HCT116 (cell line): ENCODE data around the gene HLA-DRA. TPM values are rescaled to one million over a fixed set of nuclear protein-coding genes. Genes with fewer than 3 reads are reported as not detected.

Experiments used
- ATAC-seq: fragments of 200-7000 bp; cut with Tn5 transposase; 2 replicates; pipeline ENCODE4 v1.9.1; 2020; ENCODE audit warnings: mild to moderate bottlenecking, moderate library complexity
- BruUV-seq: library from RNA; stranded (reverse); fragments of 400-500 nt; replicated peaks from 2 replicates; lab custom pipeline; 2021; lab: Mats Ljungman, UMichigan
- CTCF ChIA-PET: fragments of 300-600 bp; sonication (Branson Sonifier 250); formaldehyde crosslinking; loops from one replicate; lab custom pipeline; 2021; ENCODE audit warnings: antibody characterized with exemption; lab: Charles Lee
- POLR2A ChIA-PET: fragments of 300-600, 350-600 bp; sonication (Branson Sonifier 250); formaldehyde crosslinking; loops from one replicate; lab custom pipeline; 2021; ENCODE audit warnings: antibody characterized with exemption; lab: Charles Lee
- RAD21 ChIA-PET, 2 experiments: fragments of 300-600 bp; sonication (Branson Sonifier 250); formaldehyde crosslinking; loops; one replicate each; lab custom pipeline; 2023; ENCODE audit warnings: low total read pairs in 2 of 2; ENCODE audit not compliant: uncharacterized antibody in 2 of 2, unreplicated experiment in 2 of 2, low non-redundant PET in 1 of 2; lab: Charles Lee
- DNase-seq: peaks from one replicate; pipeline ENCODE4 v3.0.0-alpha.2; 2010; ENCODE audit warnings: low read depth, low spot score
- H2AFZ ChIP-seq: fragments of 200-600 bp; shearing (Covaris generic), sonication (generic); 2 replicates; pipeline ENCODE4 v1.6.1; 2017; ENCODE audit warnings: low read depth, mixed run types, mixed read lengths, antibody characterized with exemption, low read length; ENCODE audit not compliant: poor library complexity, severe bottlenecking
- H3K27ac ChIP-seq: 2 replicates; pipeline ENCODE4 v1.5.1; 2012; ENCODE audit warnings: low read depth, low read length
- H3K27me3 ChIP-seq: fragments of 200-600 bp; sonication (generic); 2 replicates; pipeline ENCODE4 v1.6.1; 2016; ENCODE audit warnings: mixed run types, low read length, mixed read lengths; ENCODE audit not compliant: insufficient read depth
- H3K36me3 ChIP-seq, 2 experiments: fragments of 200-500 bp in 1 of 2; fragments of 200-600 bp in 1 of 2; sonication (Bioruptor generic) in 1 of 2; sonication (generic) in 1 of 2; 2 replicates each; pipeline versions ENCODE4 v1.5.1 to v1.6.1; 2014 to 2016; ENCODE audit warnings: low read length in 2 of 2, inconsistent platforms in 1 of 2, mixed read lengths in 1 of 2, mixed run types in 1 of 2; ENCODE audit not compliant: insufficient read depth in 2 of 2, control insufficient read depth in 1 of 2
- H3K4me1 ChIP-seq, 2 experiments: fragments of 200-600 bp in 1 of 2; sonication (generic) in 1 of 2; 2 replicates each; pipeline versions ENCODE4 v1.5.1 to v1.6.1; 2012 to 2017; ENCODE audit warnings: low read length in 2 of 2, inconsistent platforms in 1 of 2, mild to moderate bottlenecking in 1 of 2, mixed read lengths in 1 of 2, mixed run types in 1 of 2, moderate library complexity in 1 of 2; ENCODE audit not compliant: insufficient read depth in 2 of 2, control insufficient read depth in 1 of 2
- H3K4me2 ChIP-seq: fragments of 200-600 bp; sonication (generic); 2 replicates; pipeline ENCODE4 v1.6.1; 2017; ENCODE audit warnings: mixed run types, low read length, mixed read lengths
- H3K4me3 ChIP-seq, 2 experiments: fragments of 200-600 bp in 1 of 2; sonication (generic) in 1 of 2; replicated peaks in 1 of 2; 2 replicates each; pipeline ENCODE4 v1.5.1; 2011 to 2016; ENCODE audit warnings: low read length in 2 of 2, control low read depth in 1 of 2, low read depth in 1 of 2, mild to moderate bottlenecking in 1 of 2, mixed read lengths in 1 of 2, mixed run types in 1 of 2
- H3K79me2 ChIP-seq: fragments of 200-600 bp; sonication (generic); 2 replicates; pipeline ENCODE4 v1.6.1; 2017; ENCODE audit warnings: mild to moderate bottlenecking, mixed run types, low read length, moderate library complexity, mixed read lengths; ENCODE audit not compliant: insufficient read depth
- H3K9ac ChIP-seq: fragments of 200-600 bp; sonication (generic); 2 replicates; pipeline ENCODE4 v1.6.1; 2016; ENCODE audit warnings: low read length, mixed read lengths
- H3K9me2 ChIP-seq: fragments of 200-600 bp; sonication (generic), shearing (Covaris generic); 2 replicates; pipeline ENCODE4 v1.6.1; 2017; ENCODE audit warnings: mixed run types, mild to moderate bottlenecking, moderate library complexity; ENCODE audit not compliant: insufficient read depth
- H3K9me3 ChIP-seq, 2 experiments: fragments of 200-500 bp in 1 of 2; fragments of 200-600 bp in 1 of 2; sonication (Bioruptor generic) in 1 of 2; sonication (generic) in 1 of 2; 2 replicates each; pipeline ENCODE4 v1.6.1; 2014 to 2017; ENCODE audit warnings: low read length in 2 of 2, mixed read lengths in 2 of 2, inconsistent platforms in 1 of 2, low read depth in 1 of 2, mild to moderate bottlenecking in 1 of 2, mixed run types in 1 of 2, moderate library complexity in 1 of 2; ENCODE audit not compliant: control insufficient read depth in 1 of 2, insufficient read depth in 1 of 2
- H4K20me1 ChIP-seq: fragments of 200-600 bp; sonication (generic), shearing (Covaris generic); 2 replicates; pipeline ENCODE4 v1.6.1; 2017; ENCODE audit warnings: mixed run types, mild to moderate bottlenecking, moderate library complexity; ENCODE audit not compliant: insufficient read depth
- CBX3 ChIP-seq: IDR thresholded peaks from 2 replicates; pipeline ENCODE4 v1.6.1; 2012; ENCODE audit warnings: low read depth
- ELF1 ChIP-seq: IDR thresholded peaks from 2 replicates; pipeline ENCODE4 v1.6.1; 2012; ENCODE audit warnings: low read depth, borderline replicate concordance
- EZH2 ChIP-seq: fragments of 200-600 bp; sonication (generic); IDR thresholded peaks from 2 replicates; pipeline ENCODE4 v1.6.1; 2017; ENCODE audit warnings: antibody characterized with exemption, mixed run types
- FOSL1 ChIP-seq: IDR thresholded peaks from 2 replicates; pipeline ENCODE4 v1.6.1; 2012; ENCODE audit warnings: low read depth
- JUND ChIP-seq: IDR thresholded peaks from 2 replicates; pipeline ENCODE4 v1.6.1; 2012
- POLR2A ChIP-seq: IDR thresholded peaks from 2 replicates; pipeline ENCODE4 v1.7.0; 2011; ENCODE audit warnings: borderline replicate concordance; ENCODE audit not compliant: insufficient read depth, insufficient read length; ENCODE audit errors: extremely low read depth
- RAD21 ChIP-seq: IDR thresholded peaks from 2 replicates; pipeline ENCODE4 v1.6.1; 2012; ENCODE audit warnings: low read depth, mild to moderate bottlenecking
- SP1 ChIP-seq: IDR thresholded peaks from 2 replicates; pipeline ENCODE4 v1.6.1; 2012; ENCODE audit warnings: low read depth
- TCF7L2 ChIP-seq: IDR thresholded peaks from 2 replicates; pipeline ENCODE4 v1.7.0; 2011; ENCODE audit warnings: borderline replicate concordance, inconsistent platforms; ENCODE audit not compliant: insufficient read depth, insufficient read length; ENCODE audit errors: extremely low read depth
- YY1 ChIP-seq: IDR thresholded peaks from 2 replicates; pipeline ENCODE4 v1.6.1; 2011; ENCODE audit warnings: low read length, low read depth, moderate library complexity, mild to moderate bottlenecking; ENCODE audit not compliant: insufficient replicate concordance; ENCODE audit errors: extremely low read depth
- ZFX ChIP-seq: fragments of 450-650 bp; IDR thresholded peaks from 2 replicates; pipeline ENCODE4 v1.6.1; 2017
- ZNF274 ChIP-seq: fragments of 200-500 bp; sonication (Bioruptor generic); IDR thresholded peaks from 2 replicates; pipeline ENCODE4 v1.6.1; 2014; ENCODE audit warnings: mild to moderate bottlenecking, low read depth, low read length, inconsistent platforms
- intact Hi-C: fragments of 100-400 bp; cut with micrococcal nuclease; formaldehyde crosslinking; loops from 2 replicates; pipeline ENCODE4 v1.10.0; 2022
- total RNA-seq: library from RNA; stranded (reverse); gene quantifications from one replicate; pipeline ENCODE4 v1.2.1, GENCODE V29; 2021; ENCODE audit not compliant: unreplicated experiment
- TF ChIP-seq, protein P1 (sequence below): IDR thresholded peaks from 2 replicates; pipeline ENCODE4 v1.6.1; 2011; ENCODE audit warnings: mild to moderate bottlenecking, low read length, moderate library complexity; ENCODE audit not compliant: insufficient replicate concordance; ENCODE audit errors: extremely low read depth

HLA-DRA gene
- total RNA-seq, 1 experiment from 2014 or later = 4.7 TPM

DNA sequence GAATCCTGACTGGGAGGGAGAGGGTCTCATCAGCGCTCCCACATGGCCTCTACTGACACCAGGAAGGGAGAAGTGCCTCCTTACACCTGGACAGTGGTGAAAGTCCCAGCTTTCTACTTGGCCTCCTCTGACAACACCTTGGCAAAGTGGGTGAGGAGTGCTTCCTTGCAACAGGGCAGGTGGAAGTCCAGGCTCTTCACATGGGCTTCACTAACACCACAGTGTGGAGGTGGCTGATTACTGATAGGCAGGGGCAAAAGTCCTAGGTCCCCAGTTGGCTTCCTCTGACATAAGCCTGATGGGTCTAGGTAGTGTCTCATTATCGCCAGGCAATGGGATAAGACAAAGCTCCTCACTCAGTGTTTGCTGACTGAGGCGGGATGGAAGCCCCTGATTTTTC, 9.5 kb upstream of the HLA-DRA start:
- Histone ChIP-seq H3K27me3 (no peaks in the 10 kb centered on the region), H3K4me2 (no peak overlapping the region), H3K79me2 (no peaks in the 10 kb centered on the region)
- ATAC-seq = no peak
- POLR2A ChIA-PET = no interaction called here
- TF ChIP-seq YY1 (no peak), POLR2A (no peak), ZFX (no peak), EZH2 (no peak), RAD21 (no peak), ZNF274 (no peak), TCF7L2 (no peak), JUND (no peak), SP1 (no peak), ELF1 (no peak), CBX3 (no peak), FOSL1 (no peak)
- TF ChIP-seq, protein P1, sequence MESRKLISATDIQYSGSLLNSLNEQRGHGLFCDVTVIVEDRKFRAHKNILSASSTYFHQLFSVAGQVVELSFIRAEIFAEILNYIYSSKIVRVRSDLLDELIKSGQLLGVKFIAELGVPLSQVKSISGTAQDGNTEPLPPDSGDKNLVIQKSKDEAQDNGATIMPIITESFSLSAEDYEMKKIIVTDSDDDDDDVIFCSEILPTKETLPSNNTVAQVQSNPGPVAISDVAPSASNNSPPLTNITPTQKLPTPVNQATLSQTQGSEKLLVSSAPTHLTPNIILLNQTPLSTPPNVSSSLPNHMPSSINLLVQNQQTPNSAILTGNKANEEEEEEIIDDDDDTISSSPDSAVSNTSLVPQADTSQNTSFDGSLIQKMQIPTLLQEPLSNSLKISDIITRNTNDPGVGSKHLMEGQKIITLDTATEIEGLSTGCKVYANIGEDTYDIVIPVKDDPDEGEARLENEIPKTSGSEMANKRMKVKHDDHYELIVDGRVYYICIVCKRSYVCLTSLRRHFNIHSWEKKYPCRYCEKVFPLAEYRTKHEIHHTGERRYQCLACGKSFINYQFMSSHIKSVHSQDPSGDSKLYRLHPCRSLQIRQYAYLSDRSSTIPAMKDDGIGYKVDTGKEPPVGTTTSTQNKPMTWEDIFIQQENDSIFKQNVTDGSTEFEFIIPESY = no peak
- TF ChIP-seq, all 23 proteins: peak for 0
- H3K4me1 ChIP-seq = no peaks in the 10 kb centered on the region
- ChIA-PET RAD21 (no interaction called here), CTCF (interaction anchor here (1.0 kb wide), 1 partner anchor 438 kb away, joined by 3 read pairs; no protein-coding TSS in a partner anchor)
- H4K20me1 ChIP-seq = no peaks in the 10 kb centered on the region
- no peaks in the 10 kb centered on the region for H3K36me3 ChIP-seq
- no peaks in the 10 kb centered on the region for H3K9me2 ChIP-seq
- BruUV-seq = no TSS peak
- H3K9me3 ChIP-seq = no peaks in the 10 kb centered on the region
- no peak overlapping the region for H3K9ac ChIP-seq
- H3K27ac ChIP-seq = no peak overlapping the region
- no peak for DNase-seq
- no peak overlapping the region for H2AFZ ChIP-seq
- intact Hi-C loops = loop anchor here (5.0 kb wide), 1 partner anchor 437 kb away; no protein-coding TSS in a partner anchor
- no peak overlapping the region for H3K4me3 ChIP-seq
